DOHH2 (cell line): ENCODE results near the gene ZNF532.

Source experiments
- EZH2phosphoT487 ChIP-seq: fragments of 200-600 bp; sonication (generic); IDR thresholded peaks from 2 replicates; pipeline ENCODE4 v1.6.1; 2017; ENCODE audit warnings: borderline replicate concordance, mild to moderate bottlenecking, antibody characterized with exemption, low read length, moderate library complexity, mixed read lengths
- TF ChIP-seq, protein P1 (sequence below): fragments of 200-600 bp; sonication (generic); IDR thresholded peaks from one replicate; pipeline ENCODE4 v1.5.1; 2014; ENCODE audit warnings: antibody characterized with exemption, mild to moderate bottlenecking, low read depth, low read length; ENCODE audit not compliant: poor library complexity, severe bottlenecking

DNA sequence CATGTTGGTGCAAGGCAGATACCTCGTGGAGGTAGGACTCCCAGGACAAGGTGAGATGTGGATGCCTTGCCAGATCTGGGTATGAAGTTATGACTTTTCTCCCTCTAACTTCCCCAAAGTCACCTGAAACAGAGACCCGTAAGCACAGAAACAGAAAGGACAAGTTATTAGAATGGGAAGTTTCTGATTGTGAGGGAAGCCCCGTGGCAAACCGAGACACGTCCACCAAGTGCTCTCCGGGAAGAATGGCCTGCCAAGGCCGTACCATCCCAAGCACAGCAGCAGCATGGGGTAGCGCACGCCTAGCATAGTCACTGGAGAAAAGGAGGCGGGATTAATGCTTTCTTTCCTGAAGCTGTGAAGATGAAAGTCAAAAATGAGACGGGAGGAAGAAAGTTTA lies 110.6 kb downstream of the ZNF532 start:
- TF ChIP-seq, protein P1, sequence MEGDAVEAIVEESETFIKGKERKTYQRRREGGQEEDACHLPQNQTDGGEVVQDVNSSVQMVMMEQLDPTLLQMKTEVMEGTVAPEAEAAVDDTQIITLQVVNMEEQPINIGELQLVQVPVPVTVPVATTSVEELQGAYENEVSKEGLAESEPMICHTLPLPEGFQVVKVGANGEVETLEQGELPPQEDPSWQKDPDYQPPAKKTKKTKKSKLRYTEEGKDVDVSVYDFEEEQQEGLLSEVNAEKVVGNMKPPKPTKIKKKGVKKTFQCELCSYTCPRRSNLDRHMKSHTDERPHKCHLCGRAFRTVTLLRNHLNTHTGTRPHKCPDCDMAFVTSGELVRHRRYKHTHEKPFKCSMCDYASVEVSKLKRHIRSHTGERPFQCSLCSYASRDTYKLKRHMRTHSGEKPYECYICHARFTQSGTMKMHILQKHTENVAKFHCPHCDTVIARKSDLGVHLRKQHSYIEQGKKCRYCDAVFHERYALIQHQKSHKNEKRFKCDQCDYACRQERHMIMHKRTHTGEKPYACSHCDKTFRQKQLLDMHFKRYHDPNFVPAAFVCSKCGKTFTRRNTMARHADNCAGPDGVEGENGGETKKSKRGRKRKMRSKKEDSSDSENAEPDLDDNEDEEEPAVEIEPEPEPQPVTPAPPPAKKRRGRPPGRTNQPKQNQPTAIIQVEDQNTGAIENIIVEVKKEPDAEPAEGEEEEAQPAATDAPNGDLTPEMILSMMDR = no peak
- no peak for TF ChIP-seq EZH2phosphoT487
